ENCODE results near the gene CHST11. TPM values are rescaled to one million over a fixed set of nuclear protein-coding genes. Genes with fewer than 3 reads are reported as not detected.
A peak's percentile ranks its signal among the peaks of the same experiment; 100 is the strongest.

CHST11 gene
- total and polyA plus RNA-seq, 10 of the 15 experiments (the other 5 are each of a cell fraction or from before 2014, with no cell fraction given): 1.9 to 38.1 (median 17.2) TPM

DNA sequence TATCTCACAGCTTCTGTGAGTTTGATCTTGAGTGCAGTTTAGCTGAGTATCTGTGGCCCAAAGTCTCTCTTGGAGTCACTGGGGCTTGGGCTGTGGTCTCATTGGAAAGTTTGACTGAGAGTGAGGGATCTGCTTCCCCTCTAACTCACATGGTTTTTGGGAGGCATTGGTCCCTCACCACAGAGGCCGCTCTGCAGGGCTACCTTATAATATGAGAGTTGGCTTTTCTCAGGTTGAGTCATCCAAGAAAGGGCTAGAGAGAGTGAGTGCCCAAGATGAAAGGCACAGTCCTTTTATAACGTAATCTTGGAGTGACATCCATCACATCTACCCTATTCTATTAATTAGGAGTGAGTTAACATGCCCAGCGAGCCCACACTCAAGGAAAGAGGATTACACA is 325.5 kb downstream of the CHST11 start:
- in situ Hi-C loops (cut with MboI) (no loop called here), intact Hi-C loops (cut with micrococcal nuclease; ENCODE audit: unreplicated experiment) (no loop called here)
- Histone ChIP-seq H3K9ac (ENCODE audit: control insufficient read depth, insufficient read depth, low read length) (no peak overlapping the region), H3K4me3 (no peak overlapping the region), H3K27me3 (replicated peaks in 1 of 2; ENCODE audit: control insufficient read depth in 2 of 2, insufficient read depth in 2 of 2, low read length in 1 of 2) (no peaks in the 10 kb centered on the region), H3K4me2 (ENCODE audit: control insufficient read depth, insufficient read depth) (no peak overlapping the region), H3K36me3 (ENCODE audit: control insufficient read depth in 2 of 2, insufficient read depth in 2 of 2, low read length in 1 of 2) (no peaks in the 10 kb centered on the region), H4K20me1 (ENCODE audit: control insufficient read depth, insufficient read depth) (no peaks in the 10 kb centered on the region), H3K9me3 (replicated peaks; ENCODE audit: control insufficient read depth, insufficient read depth, low read length) (peaks cover 16% of the 10 kb centered on the region), H2AFZ (ENCODE audit: control insufficient read depth, low read depth, low read length) (no peak overlapping the region), H3K27ac (ENCODE audit: control insufficient read depth, insufficient read depth) (no peak overlapping the region), H3K79me2 (ENCODE audit: control insufficient read depth, insufficient read depth, low read length) (no peaks in the 10 kb centered on the region), H3K4me1 (ENCODE audit: control insufficient read depth, insufficient read depth, low read length) (no peaks in the 10 kb centered on the region)
- ChIA-PET POLR2A (no interaction called here), CTCF (interaction anchor here (1.0 to 2.6 kb wide), 2 partner anchors 8 to 10 kb away, joined by 5 to 6 read pairs; no protein-coding TSS in a partner anchor), RAD21 (ENCODE audit: unreplicated experiment) (no interaction called here), SMC1A (ENCODE audit: uncharacterized antibody, unreplicated experiment) (interaction anchor here (0.7 to 1.3 kb wide), 2 partner anchors 21 to 109 kb away, joined by 3 read pairs; no protein-coding TSS in a partner anchor)
- ATAC-seq (peak; percentile 38), DNase-seq (ENCODE audit: low read depth, low spot score) (no peak), FAIRE-seq (no peak)
- BruUV-seq (replicated peaks): no TSS peak
- 55% methylated on average over 3 of the region's 3 CpGs for WGBS (ENCODE audit: insufficient coverage, insufficient replicate concordance, low lambda C conversion rate, missing lambda C conversion rate)
- TF ChIP-seq BCL11A (IDR thresholded peaks at IDR 0.05; ENCODE audit: low read depth, low read length) (no peak), CBX3 (IDR thresholded peaks at IDR 0.05; ENCODE audit: borderline replicate concordance, low read depth) (no peak), SRF (IDR thresholded peaks at IDR 0.05; ENCODE audit: low read depth in 2 of 2, low read length in 2 of 2) (no peak), HDAC2 (IDR thresholded peaks at IDR 0.05) (no peak), SUZ12 (IDR thresholded peaks at IDR 0.05; ENCODE audit: unreplicated experiment) (no peak)
- TF ChIP-seq, protein P1, sequence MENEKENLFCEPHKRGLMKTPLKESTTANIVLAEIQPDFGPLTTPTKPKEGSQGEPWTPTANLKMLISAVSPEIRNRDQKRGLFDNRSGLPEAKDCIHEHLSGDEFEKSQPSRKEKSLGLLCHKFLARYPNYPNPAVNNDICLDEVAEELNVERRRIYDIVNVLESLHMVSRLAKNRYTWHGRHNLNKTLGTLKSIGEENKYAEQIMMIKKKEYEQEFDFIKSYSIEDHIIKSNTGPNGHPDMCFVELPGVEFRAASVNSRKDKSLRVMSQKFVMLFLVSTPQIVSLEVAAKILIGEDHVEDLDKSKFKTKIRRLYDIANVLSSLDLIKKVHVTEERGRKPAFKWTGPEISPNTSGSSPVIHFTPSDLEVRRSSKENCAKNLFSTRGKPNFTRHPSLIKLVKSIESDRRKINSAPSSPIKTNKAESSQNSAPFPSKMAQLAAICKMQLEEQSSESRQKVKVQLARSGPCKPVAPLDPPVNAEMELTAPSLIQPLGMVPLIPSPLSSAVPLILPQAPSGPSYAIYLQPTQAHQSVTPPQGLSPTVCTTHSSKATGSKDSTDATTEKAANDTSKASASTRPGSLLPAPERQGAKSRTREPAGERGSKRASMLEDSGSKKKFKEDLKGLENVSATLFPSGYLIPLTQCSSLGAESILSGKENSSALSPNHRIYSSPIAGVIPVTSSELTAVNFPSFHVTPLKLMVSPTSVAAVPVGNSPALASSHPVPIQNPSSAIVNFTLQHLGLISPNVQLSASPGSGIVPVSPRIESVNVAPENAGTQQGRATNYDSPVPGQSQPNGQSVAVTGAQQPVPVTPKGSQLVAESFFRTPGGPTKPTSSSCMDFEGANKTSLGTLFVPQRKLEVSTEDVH (IDR thresholded peaks at IDR 0.05; ENCODE audit: low read depth, partially characterized antibody): no peak
- TF ChIP-seq, protein P2, sequence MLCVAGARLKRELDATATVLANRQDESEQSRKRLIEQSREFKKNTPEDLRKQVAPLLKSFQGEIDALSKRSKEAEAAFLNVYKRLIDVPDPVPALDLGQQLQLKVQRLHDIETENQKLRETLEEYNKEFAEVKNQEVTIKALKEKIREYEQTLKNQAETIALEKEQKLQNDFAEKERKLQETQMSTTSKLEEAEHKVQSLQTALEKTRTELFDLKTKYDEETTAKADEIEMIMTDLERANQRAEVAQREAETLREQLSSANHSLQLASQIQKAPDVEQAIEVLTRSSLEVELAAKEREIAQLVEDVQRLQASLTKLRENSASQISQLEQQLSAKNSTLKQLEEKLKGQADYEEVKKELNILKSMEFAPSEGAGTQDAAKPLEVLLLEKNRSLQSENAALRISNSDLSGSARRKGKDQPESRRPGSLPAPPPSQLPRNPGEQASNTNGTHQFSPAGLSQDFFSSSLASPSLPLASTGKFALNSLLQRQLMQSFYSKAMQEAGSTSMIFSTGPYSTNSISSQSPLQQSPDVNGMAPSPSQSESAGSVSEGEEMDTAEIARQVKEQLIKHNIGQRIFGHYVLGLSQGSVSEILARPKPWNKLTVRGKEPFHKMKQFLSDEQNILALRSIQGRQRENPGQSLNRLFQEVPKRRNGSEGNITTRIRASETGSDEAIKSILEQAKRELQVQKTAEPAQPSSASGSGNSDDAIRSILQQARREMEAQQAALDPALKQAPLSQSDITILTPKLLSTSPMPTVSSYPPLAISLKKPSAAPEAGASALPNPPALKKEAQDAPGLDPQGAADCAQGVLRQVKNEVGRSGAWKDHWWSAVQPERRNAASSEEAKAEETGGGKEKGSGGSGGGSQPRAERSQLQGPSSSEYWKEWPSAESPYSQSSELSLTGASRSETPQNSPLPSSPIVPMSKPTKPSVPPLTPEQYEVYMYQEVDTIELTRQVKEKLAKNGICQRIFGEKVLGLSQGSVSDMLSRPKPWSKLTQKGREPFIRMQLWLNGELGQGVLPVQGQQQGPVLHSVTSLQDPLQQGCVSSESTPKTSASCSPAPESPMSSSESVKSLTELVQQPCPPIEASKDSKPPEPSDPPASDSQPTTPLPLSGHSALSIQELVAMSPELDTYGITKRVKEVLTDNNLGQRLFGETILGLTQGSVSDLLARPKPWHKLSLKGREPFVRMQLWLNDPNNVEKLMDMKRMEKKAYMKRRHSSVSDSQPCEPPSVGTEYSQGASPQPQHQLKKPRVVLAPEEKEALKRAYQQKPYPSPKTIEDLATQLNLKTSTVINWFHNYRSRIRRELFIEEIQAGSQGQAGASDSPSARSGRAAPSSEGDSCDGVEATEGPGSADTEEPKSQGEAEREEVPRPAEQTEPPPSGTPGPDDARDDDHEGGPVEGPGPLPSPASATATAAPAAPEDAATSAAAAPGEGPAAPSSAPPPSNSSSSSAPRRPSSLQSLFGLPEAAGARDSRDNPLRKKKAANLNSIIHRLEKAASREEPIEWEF (IDR thresholded peaks at IDR 0.05; ENCODE audit: insufficient replicate concordance, low read depth, low read length): no peak
- TF ChIP-seq, protein P3, sequence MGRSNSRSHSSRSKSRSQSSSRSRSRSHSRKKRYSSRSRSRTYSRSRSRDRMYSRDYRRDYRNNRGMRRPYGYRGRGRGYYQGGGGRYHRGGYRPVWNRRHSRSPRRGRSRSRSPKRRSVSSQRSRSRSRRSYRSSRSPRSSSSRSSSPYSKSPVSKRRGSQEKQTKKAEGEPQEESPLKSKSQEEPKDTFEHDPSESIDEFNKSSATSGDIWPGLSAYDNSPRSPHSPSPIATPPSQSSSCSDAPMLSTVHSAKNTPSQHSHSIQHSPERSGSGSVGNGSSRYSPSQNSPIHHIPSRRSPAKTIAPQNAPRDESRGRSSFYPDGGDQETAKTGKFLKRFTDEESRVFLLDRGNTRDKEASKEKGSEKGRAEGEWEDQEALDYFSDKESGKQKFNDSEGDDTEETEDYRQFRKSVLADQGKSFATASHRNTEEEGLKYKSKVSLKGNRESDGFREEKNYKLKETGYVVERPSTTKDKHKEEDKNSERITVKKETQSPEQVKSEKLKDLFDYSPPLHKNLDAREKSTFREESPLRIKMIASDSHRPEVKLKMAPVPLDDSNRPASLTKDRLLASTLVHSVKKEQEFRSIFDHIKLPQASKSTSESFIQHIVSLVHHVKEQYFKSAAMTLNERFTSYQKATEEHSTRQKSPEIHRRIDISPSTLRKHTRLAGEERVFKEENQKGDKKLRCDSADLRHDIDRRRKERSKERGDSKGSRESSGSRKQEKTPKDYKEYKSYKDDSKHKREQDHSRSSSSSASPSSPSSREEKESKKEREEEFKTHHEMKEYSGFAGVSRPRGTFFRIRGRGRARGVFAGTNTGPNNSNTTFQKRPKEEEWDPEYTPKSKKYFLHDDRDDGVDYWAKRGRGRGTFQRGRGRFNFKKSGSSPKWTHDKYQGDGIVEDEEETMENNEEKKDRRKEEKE (IDR thresholded peaks at IDR 0.05): no peak
